Body of pancreas (tissue), 4 donors: ENCODE data around the gene VAMP2. TPM values are rescaled to one million over a fixed set of nuclear protein-coding genes. Genes with fewer than 3 reads are reported as not detected.

ENCODE experiments used
- ATAC-seq: fragments of 150-250 bp; one replicate; pipeline ENCODE4 v1.9.1; 2016
- DNase-seq, 4 donors: peaks; one replicate each; pipeline ENCODE4 v3.0.0-alpha.2; 2019
- H3K27ac ChIP-seq, 4 donors: fragments of 200-600 bp; sonication (generic); 1 replicate in 3 of 4; 2 replicates in 1 of 4; pipeline versions ENCODE4 v1.5.1 to v1.6.1; 2016 to 2019; ENCODE audit warnings: mild to moderate bottlenecking in 1 of 4, mixed read lengths in 1 of 4, moderate library complexity in 1 of 4
- H3K27me3 ChIP-seq, 2 donors: fragments of 200-600 bp; sonication (generic); one replicate each; pipeline ENCODE4 v1.6.0; 2016; ENCODE audit warnings: mild to moderate bottlenecking in 1 of 2
- H3K36me3 ChIP-seq, 2 donors: fragments of 200-600 bp; sonication (generic); replicated peaks in 1 of 2; 2 replicates each; pipeline ENCODE4 v1.5.1; 2016; ENCODE audit warnings: low read depth in 2 of 2; ENCODE audit not compliant: insufficient read depth in 1 of 2
- H3K4me1 ChIP-seq: fragments of 200-600 bp; sonication (generic); one replicate; pipeline ENCODE4 v1.6.0; 2016
- H3K4me3 ChIP-seq, 2 donors: fragments of 200-600 bp; sonication (generic); 1 replicate in 1 of 2; 2 replicates in 1 of 2; pipeline ENCODE4 v1.5.1; 2016 to 2019
- H3K9me3 ChIP-seq, 3 donors: fragments of 200-600 bp; sonication (generic); 1 replicate in 2 of 3; 2 replicates in 1 of 3; pipeline ENCODE4 v1.5.1; 2016
- CTCF ChIP-seq, 7 experiments: fragments of 450-650 bp in 4 of 7; fragments of 200-600 bp in 3 of 7; sonication (generic) in 3 of 7; IDR thresholded peaks; one replicate each; pipeline ENCODE4 v1.5.1; 2016 to 2019; ENCODE audit warnings: antibody characterized with exemption in 7 of 7
- POLR2A ChIP-seq, 3 donors: fragments of 450-650 bp; IDR thresholded peaks; one replicate each; pipeline ENCODE4 v1.6.1; 2016; ENCODE audit warnings: antibody characterized with exemption in 3 of 3, mild to moderate bottlenecking in 2 of 3
- WGBS, 2 donors: methylation state at CpG; one replicate each; pipeline ENCODE4 v1.1.5; 2017; 5-methylcytosine and 5-hydroxymethylcytosine counted together
- intact Hi-C: fragments of 100-400 bp; cut with DNase I; formaldehyde crosslinking; loops from one replicate; pipeline ENCODE4 v1.15.1; 2023
- total RNA-seq, 2 donors: library from RNA; depleted of rRNA; stranded (reverse); fragments of >200 nt; gene quantifications; one replicate each; pipeline ENCODE4 v1.1.0, GENCODE V29; 2016

VAMP2 gene
- total RNA-seq = 10 to 100 TPM; 16.3 to 26.4 TPM

- peak; percentile 78 for ATAC-seq
- peak within 1 kb of the TSS; percentile 72 to 85 for H3K4me3 ChIP-seq
- peak; percentile 78 to 85 (median 82) for DNase-seq
- intact Hi-C loops = no loop called here
- WGBS, 2 donors = 0% methylated on average over 3 to 59 of the region's 75 CpGs
- peak within 1 kb of the TSS; percentile 90 to 99 (median 99) for H3K27ac ChIP-seq
- H3K27me3 ChIP-seq = no peaks in the 10 kb centered on the region
- no peaks in the 10 kb centered on the region for H3K36me3 ChIP-seq
- peaks cover 52% of the 10 kb centered on the region for H3K4me1 ChIP-seq
- no peaks in the 10 kb centered on the region for H3K9me3 ChIP-seq
- TF ChIP-seq CTCF (IDR thresholded peaks at IDR 0.05) = peak in 4 of 7 experiments; percentile 19 to 35 (median 34)
- TF ChIP-seq POLR2A (IDR thresholded peaks at IDR 0.05) = peak; percentile 50 to 76 (median 74)
These were observed at the start of gene VAMP2 for GRCh38 chr17:8162233-8162996. TSS of gene VAMP2 (minus strand) at chr17:8162948. CDS start at chr17:8162879, 69 bp downstream.

GRCh38 chr17:8210761-8211458, 48.2 kb upstream of the VAMP2 start:
- ATAC-seq (peak; percentile 36), DNase-seq (no peak)
- Histone ChIP-seq H3K27ac (peak overlapping the region in 3 of 4 donors; percentile 74 to 86 (median 79)), H3K36me3 (no peaks in the 10 kb centered on the region), H3K4me1 (peaks cover 17% of the 10 kb centered on the region), H3K4me3 (peak overlapping the region in 1 of 2 donors; percentile 48), H3K9me3 (no peaks in the 10 kb centered on the region), H3K27me3 (no peaks in the 10 kb centered on the region)
- intact Hi-C loops = no loop called here
- WGBS, 2 donors = 9 to 12% methylated on average over 22 of the region's 22 CpGs
- no peak for TF ChIP-seq POLR2A (IDR thresholded peaks at IDR 0.05)

- peak; percentile 100 for ATAC-seq
- peak; percentile 94 to 97 (median 96) for DNase-seq
- 6 to 13% methylated on average over 43 to 46 of the region's 46 CpGs for WGBS, 2 donors
- Histone ChIP-seq H3K4me1 (peaks cover 17% of the 10 kb centered on the region), H3K9me3 (no peaks in the 10 kb centered on the region), H3K27ac (peak within 1 kb of the TSS in 3 of 4 donors; percentile 74 to 86 (median 79)), H3K4me3 (peak within 1 kb of the TSS in 1 of 2 donors; percentile 48), H3K27me3 (no peaks in the 10 kb centered on the region), H3K36me3 (no peaks in the 10 kb centered on the region)
- intact Hi-C loops = no loop called here
- peak in 1 of 3 donors; percentile 13 for TF ChIP-seq POLR2A (IDR thresholded peaks at IDR 0.05)
- no peak for TF ChIP-seq CTCF (IDR thresholded peaks at IDR 0.05)
These were observed 47.4 kb upstream of the VAMP2 start, which contains the start of gene AURKB for GRCh38 chr17:8209907-8210760. TSS of gene AURKB (minus strand) at chr17:8210575. CDS start at chr17:8210224, 351 bp downstream.

GRCh38 chr17:8206536-8206935, 43.8 kb upstream of the VAMP2 start:
- no peak for DNase-seq
- peaks cover 17% of the 10 kb centered on the region for H3K4me1 ChIP-seq
- no peaks in the 10 kb centered on the region for H3K9me3 ChIP-seq
- TF ChIP-seq CTCF (IDR thresholded peaks at IDR 0.05) = no peak
- TF ChIP-seq POLR2A (IDR thresholded peaks at IDR 0.05) = no peak
- 91 to 93% methylated on average over 11 to 12 of the region's 12 CpGs for WGBS, 2 donors
- no peak overlapping the region for H3K4me3 ChIP-seq
- intact Hi-C loops = no loop called here
- no peak overlapping the region for H3K27ac ChIP-seq
- no peak for ATAC-seq
- H3K27me3 ChIP-seq = no peaks in the 10 kb centered on the region
- H3K36me3 ChIP-seq = no peaks in the 10 kb centered on the region
